ENCODE measurements around the gene PRKAR1A.

DNA sequence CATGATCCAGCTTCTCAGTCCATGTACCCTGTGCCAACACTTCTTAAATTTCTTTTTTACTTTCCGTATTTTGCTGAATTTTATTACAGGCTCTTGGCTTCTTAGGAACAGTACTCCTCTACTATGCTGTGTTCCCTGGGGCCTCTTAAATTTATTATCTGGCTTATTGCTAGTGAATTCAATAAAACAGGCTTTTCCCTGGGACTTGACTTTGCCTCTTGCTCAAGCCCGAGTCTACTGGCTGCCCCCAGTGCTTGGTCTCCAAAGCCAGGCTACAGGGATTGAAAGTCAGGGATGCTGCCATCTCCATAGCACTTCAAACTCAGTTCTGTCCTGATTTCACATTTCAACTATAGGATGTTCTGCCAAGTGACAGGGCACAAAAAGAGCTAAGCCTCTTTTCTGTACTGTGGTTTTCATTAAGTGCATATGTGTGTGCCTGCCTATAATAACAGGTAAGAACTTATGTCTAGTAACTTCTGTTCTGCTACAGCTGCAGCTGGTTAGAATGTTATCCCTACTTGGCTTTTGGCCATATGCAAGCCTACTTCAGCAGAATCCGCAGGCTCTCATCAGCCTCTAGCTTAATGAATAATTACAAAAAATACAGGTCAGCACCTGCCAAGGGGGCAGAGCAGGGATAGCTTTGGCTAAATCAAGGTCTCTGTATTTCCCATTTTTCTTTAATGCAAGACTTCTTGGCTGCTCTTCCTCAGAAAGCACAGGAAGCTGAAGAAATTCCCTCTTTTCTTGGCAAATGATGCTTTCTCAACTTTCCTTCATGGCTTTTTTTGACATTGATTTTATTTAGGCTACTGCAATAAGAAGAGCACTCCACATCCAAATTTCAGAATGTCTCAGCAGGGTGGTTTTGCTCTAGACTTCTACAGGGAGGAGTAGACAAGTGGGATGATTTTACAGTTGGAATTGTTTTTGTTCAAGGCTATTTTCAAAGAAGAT, 80.7 kb downstream of the PRKAR1A start:
- TF ChIP-seq, protein P1, sequence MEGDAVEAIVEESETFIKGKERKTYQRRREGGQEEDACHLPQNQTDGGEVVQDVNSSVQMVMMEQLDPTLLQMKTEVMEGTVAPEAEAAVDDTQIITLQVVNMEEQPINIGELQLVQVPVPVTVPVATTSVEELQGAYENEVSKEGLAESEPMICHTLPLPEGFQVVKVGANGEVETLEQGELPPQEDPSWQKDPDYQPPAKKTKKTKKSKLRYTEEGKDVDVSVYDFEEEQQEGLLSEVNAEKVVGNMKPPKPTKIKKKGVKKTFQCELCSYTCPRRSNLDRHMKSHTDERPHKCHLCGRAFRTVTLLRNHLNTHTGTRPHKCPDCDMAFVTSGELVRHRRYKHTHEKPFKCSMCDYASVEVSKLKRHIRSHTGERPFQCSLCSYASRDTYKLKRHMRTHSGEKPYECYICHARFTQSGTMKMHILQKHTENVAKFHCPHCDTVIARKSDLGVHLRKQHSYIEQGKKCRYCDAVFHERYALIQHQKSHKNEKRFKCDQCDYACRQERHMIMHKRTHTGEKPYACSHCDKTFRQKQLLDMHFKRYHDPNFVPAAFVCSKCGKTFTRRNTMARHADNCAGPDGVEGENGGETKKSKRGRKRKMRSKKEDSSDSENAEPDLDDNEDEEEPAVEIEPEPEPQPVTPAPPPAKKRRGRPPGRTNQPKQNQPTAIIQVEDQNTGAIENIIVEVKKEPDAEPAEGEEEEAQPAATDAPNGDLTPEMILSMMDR (IDR thresholded peaks at IDR 0.05; ENCODE audit: low read depth, low read length) = no peak
- TF ChIP-seq POLR2A (IDR thresholded peaks at IDR 0.05; ENCODE audit: extremely low read depth, insufficient read length) = no peak
